HL-60 (cell line): ENCODE data around the gene TFB1M.
"Not testable (repeated sequence)": the region's sequence is repeated elsewhere in the genome, so short reads cannot be mapped to it uniquely, and the experiment has no call there.

ENCODE experiments used
- POLR2AphosphoS5 ChIP-seq: IDR thresholded peaks from 2 replicates; pipeline ENCODE4 v1.6.1; 2012; ENCODE audit warnings: low read depth
- REST ChIP-seq: IDR thresholded peaks from 2 replicates; pipeline ENCODE4 v1.6.1; 2012; ENCODE audit warnings: low read depth; ENCODE audit not compliant: insufficient replicate concordance
- TF ChIP-seq, protein P1 (sequence below): IDR thresholded peaks from one replicate; pipeline ENCODE4 v1.5.1; 2011; ENCODE audit warnings: low read length, control low read depth, inconsistent platforms; ENCODE audit not compliant: insufficient read depth

DNA sequence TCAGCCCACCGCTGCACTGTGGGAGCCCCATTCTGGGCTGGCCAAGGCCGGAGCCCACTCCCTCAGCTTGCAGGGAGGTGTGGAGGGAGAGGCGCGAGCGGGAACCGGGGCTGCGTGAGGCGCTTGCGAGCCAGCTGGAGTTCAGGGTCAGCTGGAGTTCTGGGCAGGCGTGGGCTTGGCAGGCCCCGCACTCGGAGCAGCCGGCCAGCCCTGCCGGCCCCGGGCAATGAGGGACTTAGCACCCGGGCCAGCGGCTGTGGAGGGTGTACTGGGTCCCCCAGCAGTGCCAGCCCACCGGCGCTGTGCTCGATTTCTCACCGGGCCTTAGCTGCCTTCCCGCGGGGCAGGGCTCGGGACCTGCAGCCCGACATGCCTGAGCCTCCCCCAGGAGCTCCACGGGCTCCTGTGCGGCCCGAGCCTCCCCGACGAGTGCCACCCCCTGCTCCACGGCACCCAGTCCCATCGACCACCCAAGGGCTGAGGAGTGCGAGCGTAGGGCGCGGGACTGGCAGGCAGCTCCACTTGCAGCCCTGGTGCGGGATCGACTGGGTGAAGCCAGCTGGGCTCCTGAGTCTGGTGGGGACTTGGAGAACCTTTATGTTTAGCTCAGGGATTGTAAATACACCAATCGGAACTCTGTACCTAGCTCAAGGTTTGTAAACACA is 48.8 kb upstream of the TFB1M start:
- TF ChIP-seq, protein P1, sequence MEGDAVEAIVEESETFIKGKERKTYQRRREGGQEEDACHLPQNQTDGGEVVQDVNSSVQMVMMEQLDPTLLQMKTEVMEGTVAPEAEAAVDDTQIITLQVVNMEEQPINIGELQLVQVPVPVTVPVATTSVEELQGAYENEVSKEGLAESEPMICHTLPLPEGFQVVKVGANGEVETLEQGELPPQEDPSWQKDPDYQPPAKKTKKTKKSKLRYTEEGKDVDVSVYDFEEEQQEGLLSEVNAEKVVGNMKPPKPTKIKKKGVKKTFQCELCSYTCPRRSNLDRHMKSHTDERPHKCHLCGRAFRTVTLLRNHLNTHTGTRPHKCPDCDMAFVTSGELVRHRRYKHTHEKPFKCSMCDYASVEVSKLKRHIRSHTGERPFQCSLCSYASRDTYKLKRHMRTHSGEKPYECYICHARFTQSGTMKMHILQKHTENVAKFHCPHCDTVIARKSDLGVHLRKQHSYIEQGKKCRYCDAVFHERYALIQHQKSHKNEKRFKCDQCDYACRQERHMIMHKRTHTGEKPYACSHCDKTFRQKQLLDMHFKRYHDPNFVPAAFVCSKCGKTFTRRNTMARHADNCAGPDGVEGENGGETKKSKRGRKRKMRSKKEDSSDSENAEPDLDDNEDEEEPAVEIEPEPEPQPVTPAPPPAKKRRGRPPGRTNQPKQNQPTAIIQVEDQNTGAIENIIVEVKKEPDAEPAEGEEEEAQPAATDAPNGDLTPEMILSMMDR = not testable (repeated sequence)
- not testable (repeated sequence) for TF ChIP-seq POLR2AphosphoS5, REST
